GM12873 (cell line): Measurements from ENCODE around the gene CCDC91.

Experiments used
- TF ChIP-seq, protein P1 (sequence below): IDR thresholded peaks from 2 replicates; pipeline ENCODE4 v1.5.1; 2012; ENCODE audit warnings: low read depth, mild to moderate bottlenecking, moderate library complexity, low read length, control low read depth; ENCODE audit not compliant: insufficient read depth; ENCODE audit errors: missing control alignments

CCDC91 gene

DNA sequence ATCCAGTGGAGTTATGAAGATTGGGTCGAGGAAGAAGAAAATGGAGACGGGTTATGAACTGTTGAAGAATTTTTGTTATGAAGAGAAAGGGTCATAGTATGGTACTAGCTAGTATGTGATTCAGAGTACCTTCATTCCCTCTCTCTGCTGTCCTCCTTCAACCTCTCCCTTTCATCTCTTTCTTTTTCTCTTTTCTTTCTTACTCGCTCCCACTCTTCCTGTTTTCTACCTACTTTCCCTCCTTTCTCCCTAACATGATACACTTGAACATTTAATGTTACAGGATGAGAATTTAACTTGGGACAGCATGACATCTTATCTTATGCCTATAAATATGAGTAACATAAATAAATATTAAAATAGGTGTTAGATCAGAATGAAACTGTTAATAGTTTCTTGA, 112.9 kb downstream of the CCDC91 start:
- TF ChIP-seq, protein P1, sequence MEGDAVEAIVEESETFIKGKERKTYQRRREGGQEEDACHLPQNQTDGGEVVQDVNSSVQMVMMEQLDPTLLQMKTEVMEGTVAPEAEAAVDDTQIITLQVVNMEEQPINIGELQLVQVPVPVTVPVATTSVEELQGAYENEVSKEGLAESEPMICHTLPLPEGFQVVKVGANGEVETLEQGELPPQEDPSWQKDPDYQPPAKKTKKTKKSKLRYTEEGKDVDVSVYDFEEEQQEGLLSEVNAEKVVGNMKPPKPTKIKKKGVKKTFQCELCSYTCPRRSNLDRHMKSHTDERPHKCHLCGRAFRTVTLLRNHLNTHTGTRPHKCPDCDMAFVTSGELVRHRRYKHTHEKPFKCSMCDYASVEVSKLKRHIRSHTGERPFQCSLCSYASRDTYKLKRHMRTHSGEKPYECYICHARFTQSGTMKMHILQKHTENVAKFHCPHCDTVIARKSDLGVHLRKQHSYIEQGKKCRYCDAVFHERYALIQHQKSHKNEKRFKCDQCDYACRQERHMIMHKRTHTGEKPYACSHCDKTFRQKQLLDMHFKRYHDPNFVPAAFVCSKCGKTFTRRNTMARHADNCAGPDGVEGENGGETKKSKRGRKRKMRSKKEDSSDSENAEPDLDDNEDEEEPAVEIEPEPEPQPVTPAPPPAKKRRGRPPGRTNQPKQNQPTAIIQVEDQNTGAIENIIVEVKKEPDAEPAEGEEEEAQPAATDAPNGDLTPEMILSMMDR, result no peak

DNA sequence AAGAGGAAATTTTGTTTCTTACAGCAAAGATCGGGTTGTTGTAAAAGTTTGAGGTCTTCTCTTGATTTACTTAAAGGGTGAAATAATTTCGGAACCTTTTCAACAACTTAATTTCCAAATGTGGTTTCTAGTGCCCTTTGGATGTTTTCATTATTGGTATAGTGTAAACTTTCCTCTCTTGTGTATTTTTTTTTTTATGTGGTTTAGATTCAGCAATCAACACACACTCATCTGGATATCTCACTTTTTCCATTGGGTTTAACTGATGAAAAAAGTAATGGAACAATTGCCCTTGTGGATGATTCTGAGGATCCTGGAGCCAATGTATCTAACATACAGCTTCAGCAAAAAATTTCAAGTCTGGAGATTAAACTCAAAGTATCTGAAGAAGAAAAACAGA, 116.3 kb downstream of the CCDC91 start:
- TF ChIP-seq, protein P1, result no peak

DNA sequence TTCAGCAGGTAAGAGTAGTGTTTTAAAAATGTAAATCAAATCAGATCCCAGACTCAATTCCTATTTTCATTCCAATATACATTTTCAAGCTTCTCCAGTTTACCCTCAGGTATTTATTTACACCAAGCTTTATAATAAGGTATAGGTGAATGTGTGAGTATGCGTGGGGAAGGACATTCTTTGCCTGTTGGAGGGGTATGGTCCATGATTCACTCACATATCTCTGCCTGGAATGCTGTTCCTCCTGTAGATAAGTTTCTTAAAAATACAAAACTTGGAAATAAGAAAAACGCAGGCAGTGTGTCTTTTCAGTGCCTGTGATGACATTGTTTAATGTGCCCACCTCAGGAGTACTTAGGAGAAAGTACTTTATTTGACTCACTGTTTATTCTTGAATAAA, 118.6 kb downstream of the CCDC91 start:
- TF ChIP-seq, protein P1, result no peak

DNA sequence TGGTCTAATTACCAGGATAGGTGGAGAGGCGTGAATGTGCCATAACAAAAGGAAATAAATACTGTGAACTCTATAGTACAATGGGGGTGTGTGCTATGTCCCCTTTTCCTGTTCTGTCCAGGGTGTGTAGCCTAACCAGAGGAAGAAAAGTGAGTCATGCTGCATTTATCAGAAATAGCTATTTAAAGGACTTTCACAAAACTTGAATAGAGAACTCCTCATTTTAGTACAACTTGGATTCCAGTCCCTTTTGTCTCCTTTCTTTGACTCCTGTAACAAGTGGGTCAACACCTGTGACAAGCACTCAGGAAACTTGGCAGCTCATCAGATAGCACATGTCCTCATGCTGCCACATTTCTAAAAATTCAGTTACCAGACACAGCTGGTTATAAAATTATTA, 123.4 kb downstream of the CCDC91 start:
- TF ChIP-seq, protein P1, result no peak

DNA sequence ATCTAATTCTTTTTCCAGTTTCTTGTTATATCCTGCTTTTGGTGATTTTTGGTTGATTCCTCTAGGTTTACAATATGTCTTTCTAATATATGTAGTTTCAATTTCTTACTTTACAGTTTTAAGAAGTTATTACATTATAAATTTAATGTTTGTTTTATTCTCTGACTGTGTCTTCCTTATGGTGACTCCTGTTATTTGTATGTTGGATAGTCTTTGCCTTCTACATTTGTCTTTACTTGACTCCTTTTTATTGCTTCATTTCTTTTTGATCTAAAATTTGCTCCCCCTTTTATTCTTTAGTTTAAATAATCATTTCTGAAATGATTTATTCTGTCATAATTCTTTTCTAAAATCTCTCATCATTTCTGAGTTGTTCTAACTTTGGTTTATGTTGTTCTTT, 125.8 kb downstream of the CCDC91 start:
- TF ChIP-seq, protein P1, result no peak

DNA sequence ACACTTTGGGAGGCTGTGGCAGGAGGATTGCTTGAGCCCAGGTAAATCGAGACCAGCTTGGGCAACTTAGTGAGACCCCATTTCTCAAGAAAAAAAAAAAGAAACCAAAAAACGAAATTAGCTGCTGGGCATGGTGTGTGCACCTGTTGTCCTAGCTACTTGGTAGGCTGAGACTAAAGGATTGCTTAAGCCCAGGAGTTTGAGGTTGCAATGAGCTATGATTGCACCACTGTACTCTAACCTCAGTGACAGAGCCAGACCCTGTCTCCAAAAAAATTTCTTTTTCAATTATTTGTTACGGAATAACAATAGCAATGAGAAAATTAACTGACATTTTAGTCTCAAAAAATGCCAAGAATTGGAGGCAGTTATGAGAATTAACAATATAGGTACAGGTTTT, 128.0 kb downstream of the CCDC91 start:
- TF ChIP-seq, protein P1, result no peak

DNA sequence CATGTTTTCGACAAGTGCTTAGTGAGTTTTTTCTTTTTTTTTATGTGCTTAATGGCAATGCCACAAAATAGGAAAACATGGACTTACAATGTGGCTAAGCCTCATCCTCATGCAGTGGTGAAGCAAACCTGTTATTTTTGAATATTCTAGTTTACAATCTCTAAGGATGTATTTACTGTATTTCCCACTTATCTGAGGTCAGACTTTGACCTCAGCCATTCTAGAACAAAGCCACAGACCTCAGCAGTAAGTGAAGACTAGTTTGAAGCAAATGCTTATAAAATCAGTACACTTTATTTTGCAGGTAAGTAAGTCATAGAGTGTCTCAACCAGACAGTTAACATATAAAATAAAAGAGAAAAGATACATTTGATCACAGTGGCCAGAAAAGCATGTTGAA, 130.1 kb downstream of the CCDC91 start:
- TF ChIP-seq, protein P1, result no peak
